ENCODE measurements around the gene SMIM24.
"Not testable (repeated sequence)": the region's sequence is repeated elsewhere in the genome, so short reads cannot be mapped to it uniquely, and the experiment has no call there.

The SMIM24 gene

GRCh38 chr19:3446657-3447056 is 33.7 kb downstream of the SMIM24 start:
- peaks cover 65% of the 10 kb centered on the region for H3K36me3 ChIP-seq (ENCODE audit: insufficient read depth, low read length)
- H3K9me3 ChIP-seq (replicated peaks; ENCODE audit: low read length) = not testable (repeated sequence)

DNA sequence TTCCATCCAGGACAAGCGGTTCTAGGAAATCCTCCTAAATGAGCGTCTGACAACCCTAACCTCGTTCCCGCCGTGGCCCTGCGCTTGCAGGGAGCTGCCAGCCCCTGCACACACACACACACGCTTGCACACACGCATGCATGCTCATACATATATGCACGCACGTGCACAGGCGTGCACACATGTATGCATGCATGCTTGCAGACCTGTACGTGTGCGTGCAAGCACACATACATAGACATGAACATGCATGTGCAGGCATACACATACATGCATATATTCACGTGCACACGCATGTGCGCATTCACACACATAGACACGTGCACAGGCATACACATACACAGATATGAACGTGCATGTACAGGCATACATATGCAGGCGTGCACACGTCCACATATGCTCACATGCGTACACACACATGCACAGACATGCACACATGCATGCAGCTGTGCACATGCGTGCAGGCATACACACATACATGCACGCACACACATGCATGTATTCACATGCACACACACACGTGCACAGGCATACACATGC is 35.6 kb downstream of the SMIM24 start:
- Histone ChIP-seq H3K27me3 (ENCODE audit: control insufficient read depth, insufficient read depth, low read length) (no peaks in the 10 kb centered on the region), H3K36me3 (ENCODE audit: insufficient read depth, low read length) (peaks cover 72% of the 10 kb centered on the region), H3K4me2 (ENCODE audit: low read length) (no peak overlapping the region), H3K4me1 (ENCODE audit: control insufficient read depth, insufficient read depth, low read length) (no peaks in the 10 kb centered on the region), H3K9ac (ENCODE audit: low read depth, low read length) (no peak overlapping the region), H3K4me3 (ENCODE audit: low read length) (no peak overlapping the region), H3K9me3 (replicated peaks; ENCODE audit: low read length) (no peaks in the 10 kb centered on the region)

More at GRCh38 chr19:3446657-3447056, 33.7 kb downstream of the SMIM24 start:
- not testable (repeated sequence) for H3K4me2 ChIP-seq (ENCODE audit: low read length); H3K9ac ChIP-seq (ENCODE audit: low read depth, low read length); H3K4me3 ChIP-seq (ENCODE audit: low read length); H3K27me3 ChIP-seq (ENCODE audit: control insufficient read depth, insufficient read depth, low read length)
- peaks cover 11% of the 10 kb centered on the region for H3K4me1 ChIP-seq (ENCODE audit: control insufficient read depth, insufficient read depth, low read length)

- no peak overlapping the region for H3K4me3 ChIP-seq (ENCODE audit: low read length)
- H3K4me1 ChIP-seq (ENCODE audit: control insufficient read depth, insufficient read depth, low read length) = no peaks in the 10 kb centered on the region
- no peak overlapping the region for H3K9ac ChIP-seq (ENCODE audit: low read depth, low read length)
- H3K36me3 ChIP-seq (ENCODE audit: insufficient read depth, low read length) = peaks cover 70% of the 10 kb centered on the region
- no peaks in the 10 kb centered on the region for H3K27me3 ChIP-seq (ENCODE audit: control insufficient read depth, insufficient read depth, low read length)
- no peaks in the 10 kb centered on the region for H3K9me3 ChIP-seq (replicated peaks; ENCODE audit: low read length)
- no peak overlapping the region for H3K4me2 ChIP-seq (ENCODE audit: low read length)
Measured at GRCh38 chr19:3443840-3444694, 36.3 kb downstream of the SMIM24 start.

DNA sequence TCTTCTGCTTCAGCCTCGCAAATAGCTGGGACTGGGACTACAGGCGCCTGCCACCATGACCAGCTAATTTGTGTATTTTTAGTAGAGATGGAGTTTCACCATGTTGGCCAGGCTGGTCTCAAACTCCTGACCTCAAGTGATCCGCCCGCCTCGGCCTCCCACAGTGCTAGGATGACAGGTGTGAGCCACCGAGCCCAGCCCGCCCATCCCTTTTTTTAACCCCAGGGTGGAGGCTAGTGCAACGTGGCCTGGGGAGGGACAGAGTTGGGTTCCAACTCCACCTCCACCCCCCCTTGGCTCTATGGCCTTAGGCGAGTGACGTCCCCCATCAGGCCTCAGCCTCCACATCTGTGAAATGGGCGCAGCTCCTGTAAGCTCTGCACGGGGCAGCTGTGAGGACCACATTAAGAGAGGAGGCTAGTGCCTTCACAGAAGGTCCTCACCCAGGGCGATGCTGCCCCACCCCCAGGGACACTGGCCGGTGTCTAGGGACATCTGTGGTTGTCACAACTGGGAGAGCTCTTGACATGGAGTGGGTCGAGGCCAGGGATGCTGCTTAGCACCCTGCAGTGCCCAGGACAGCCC is 37.7 kb downstream of the SMIM24 start:
- Histone ChIP-seq H3K36me3 (ENCODE audit: insufficient read depth, low read length) (peaks cover 70% of the 10 kb centered on the region), H3K4me3 (ENCODE audit: low read length) (no peak overlapping the region), H3K4me1 (ENCODE audit: control insufficient read depth, insufficient read depth, low read length) (no peaks in the 10 kb centered on the region), H3K4me2 (ENCODE audit: low read length) (no peak overlapping the region), H3K27me3 (ENCODE audit: control insufficient read depth, insufficient read depth, low read length) (no peaks in the 10 kb centered on the region), H3K9me3 (replicated peaks; ENCODE audit: low read length) (no peaks in the 10 kb centered on the region), H3K9ac (ENCODE audit: low read depth, low read length) (no peak overlapping the region)

DNA sequence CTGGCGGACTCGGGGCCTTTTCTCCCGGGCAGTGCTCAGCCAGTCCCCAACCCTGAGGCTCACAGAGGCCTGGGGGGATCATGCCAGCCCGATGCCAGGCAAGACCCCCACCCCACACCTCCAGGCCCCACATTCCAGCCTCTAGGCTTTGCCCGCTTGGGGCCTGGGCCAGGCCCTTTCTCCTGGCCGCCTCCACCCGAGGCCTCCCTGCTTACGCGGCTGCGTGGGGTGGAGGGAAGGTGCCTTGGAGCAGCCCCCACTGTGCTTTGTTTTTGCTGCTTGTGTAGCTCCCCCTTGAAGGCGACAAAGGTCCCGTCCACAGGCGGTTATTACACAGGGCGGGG is 38.4 kb downstream of the SMIM24 start:
- Histone ChIP-seq H3K27me3 (ENCODE audit: control insufficient read depth, insufficient read depth, low read length) (no peaks in the 10 kb centered on the region), H3K4me1 (ENCODE audit: control insufficient read depth, insufficient read depth, low read length) (no peaks in the 10 kb centered on the region), H3K4me2 (ENCODE audit: low read length) (no peak overlapping the region), H3K9me3 (replicated peaks; ENCODE audit: low read length) (no peaks in the 10 kb centered on the region), H3K36me3 (ENCODE audit: insufficient read depth, low read length) (peaks cover 72% of the 10 kb centered on the region), H3K9ac (ENCODE audit: low read depth, low read length) (no peak overlapping the region), H3K4me3 (ENCODE audit: low read length) (no peak overlapping the region)

DNA sequence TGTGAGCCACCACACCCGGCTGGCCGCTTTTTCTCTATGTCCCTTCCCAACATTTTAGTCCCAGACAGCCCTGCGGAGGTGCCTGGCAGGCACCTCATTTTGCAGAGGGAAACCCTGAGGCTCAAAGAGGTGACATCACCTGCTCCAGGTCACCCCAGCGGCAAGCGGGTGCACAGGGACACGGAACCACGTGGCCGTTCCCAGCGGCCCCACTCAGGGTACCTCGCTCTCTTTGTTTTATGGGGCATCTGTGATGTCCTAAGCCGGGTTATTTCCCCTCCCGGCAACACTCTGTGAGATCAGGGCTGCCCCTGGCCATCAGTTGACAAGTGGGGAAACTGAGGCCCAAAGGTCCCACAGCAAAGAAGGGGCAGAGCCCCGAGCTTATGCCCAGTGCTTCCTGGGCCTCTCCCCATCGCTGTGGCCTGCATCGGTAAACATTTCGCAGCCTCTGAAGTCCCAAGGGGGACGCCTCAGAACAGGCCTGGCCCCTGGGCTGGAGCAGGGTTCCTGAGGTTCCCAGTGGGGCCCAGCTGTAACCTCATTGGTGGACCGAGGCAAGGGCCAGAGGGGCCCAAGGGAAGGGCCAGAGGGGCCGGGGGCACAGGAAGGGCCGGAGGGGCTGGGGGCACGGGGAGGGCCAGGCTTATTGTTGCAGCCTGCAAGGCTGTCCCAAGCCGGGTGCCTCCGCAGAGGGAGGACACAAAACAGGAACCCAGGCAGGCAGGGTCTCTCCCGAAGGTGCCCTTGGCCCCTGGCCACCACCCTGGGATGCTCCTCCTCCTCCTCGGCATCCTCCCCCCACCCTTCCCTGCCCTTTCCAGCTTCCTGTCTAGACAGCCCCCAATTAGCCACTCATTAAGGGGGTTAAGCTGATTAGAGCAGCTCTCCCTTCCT is 39.0 kb downstream of the SMIM24 start:
- Histone ChIP-seq H3K9me3 (replicated peaks; ENCODE audit: low read length) (no peaks in the 10 kb centered on the region), H3K4me2 (ENCODE audit: low read length) (no peak overlapping the region), H3K27me3 (ENCODE audit: control insufficient read depth, insufficient read depth, low read length) (no peaks in the 10 kb centered on the region), H3K9ac (ENCODE audit: low read depth, low read length) (no peak overlapping the region), H3K4me3 (ENCODE audit: low read length) (no peak overlapping the region), H3K4me1 (ENCODE audit: control insufficient read depth, insufficient read depth, low read length) (no peaks in the 10 kb centered on the region), H3K36me3 (ENCODE audit: insufficient read depth, low read length) (peaks cover 72% of the 10 kb centered on the region)

DNA sequence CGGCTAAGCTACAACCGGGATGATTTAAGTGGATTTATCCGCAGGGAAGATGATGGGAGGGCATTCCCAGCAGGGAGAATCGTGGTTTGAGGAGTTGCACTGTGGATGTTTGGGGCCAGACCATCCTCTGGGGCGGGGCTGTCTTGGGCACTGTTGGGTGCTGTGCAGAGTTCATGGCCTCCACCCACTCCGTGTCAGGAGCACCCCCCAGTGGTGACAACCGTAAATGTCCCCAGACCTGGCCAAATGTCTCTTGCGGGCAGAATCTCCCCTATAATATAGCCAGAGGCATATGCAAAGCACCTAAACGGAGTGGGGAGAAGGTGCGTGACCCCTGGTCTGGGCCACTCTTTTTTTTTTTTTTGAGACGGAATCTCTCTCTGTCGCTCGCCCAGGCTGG is 40.2 kb downstream of the SMIM24 start:
- H3K4me1 ChIP-seq (ENCODE audit: control insufficient read depth, insufficient read depth, low read length) = peaks cover 5% of the 10 kb centered on the region
- no peaks in the 10 kb centered on the region for H3K9me3 ChIP-seq (replicated peaks; ENCODE audit: low read length)
- H3K9ac ChIP-seq (ENCODE audit: low read depth, low read length) = no peak overlapping the region
- H3K27me3 ChIP-seq (ENCODE audit: control insufficient read depth, insufficient read depth, low read length) = no peaks in the 10 kb centered on the region
- H3K4me2 ChIP-seq (ENCODE audit: low read length) = no peak overlapping the region
- peaks cover 64% of the 10 kb centered on the region for H3K36me3 ChIP-seq (ENCODE audit: insufficient read depth, low read length)
- no peak overlapping the region for H3K4me3 ChIP-seq (ENCODE audit: low read length)

GRCh38 chr19:3434630-3435553 is 45.4 kb downstream of the SMIM24 start:
- peaks cover 18% of the 10 kb centered on the region for H3K4me1 ChIP-seq (ENCODE audit: control insufficient read depth, insufficient read depth, low read length)
- peak overlapping the region; percentile 72 for H3K4me2 ChIP-seq (ENCODE audit: low read length)
- H3K9me3 ChIP-seq (replicated peaks; ENCODE audit: low read length) = no peaks in the 10 kb centered on the region
- peak overlapping the region; percentile 66 for H3K4me3 ChIP-seq (ENCODE audit: low read length)
- H3K36me3 ChIP-seq (ENCODE audit: insufficient read depth, low read length) = peaks cover 55% of the 10 kb centered on the region
- peak overlapping the region; percentile 82 for H3K9ac ChIP-seq (ENCODE audit: low read depth, low read length)
- H3K27me3 ChIP-seq (ENCODE audit: control insufficient read depth, insufficient read depth, low read length) = no peaks in the 10 kb centered on the region

GRCh38 chr19:3433805-3434540 is 46.4 kb downstream of the SMIM24 start:
- H3K4me2 ChIP-seq (ENCODE audit: low read length) = peak overlapping the region; percentile 72
- H3K9me3 ChIP-seq (replicated peaks; ENCODE audit: low read length) = no peaks in the 10 kb centered on the region
- H3K27me3 ChIP-seq (ENCODE audit: control insufficient read depth, insufficient read depth, low read length) = no peaks in the 10 kb centered on the region
- no peak overlapping the region for H3K4me3 ChIP-seq (ENCODE audit: low read length)
- H3K4me1 ChIP-seq (ENCODE audit: control insufficient read depth, insufficient read depth, low read length) = peaks cover 26% of the 10 kb centered on the region
- H3K36me3 ChIP-seq (ENCODE audit: insufficient read depth, low read length) = peaks cover 53% of the 10 kb centered on the region
- no peak overlapping the region for H3K9ac ChIP-seq (ENCODE audit: low read depth, low read length)

- no peak overlapping the region for H3K4me3 ChIP-seq (ENCODE audit: low read length)
- peaks cover 48% of the 10 kb centered on the region for H3K36me3 ChIP-seq (ENCODE audit: insufficient read depth, low read length)
- H3K4me2 ChIP-seq (ENCODE audit: low read length) = no peak overlapping the region
- peaks cover 32% of the 10 kb centered on the region for H3K4me1 ChIP-seq (ENCODE audit: control insufficient read depth, insufficient read depth, low read length)
- H3K9me3 ChIP-seq (replicated peaks; ENCODE audit: low read length) = no peaks in the 10 kb centered on the region
- H3K27me3 ChIP-seq (ENCODE audit: control insufficient read depth, insufficient read depth, low read length) = no peaks in the 10 kb centered on the region
- H3K9ac ChIP-seq (ENCODE audit: low read depth, low read length) = no peak overlapping the region
Measured at GRCh38 chr19:3433313-3433712, 47.0 kb downstream of the SMIM24 start.
